HG02885 (cell line): ENCODE measurements around the gene USP34.
"Not testable (repeated sequence)": the region's sequence is repeated elsewhere in the genome, so short reads cannot be mapped to it uniquely, and the experiment has no call there.

Experiments used
- ATAC-seq: cut with Tn5 transposase; IDR thresholded peaks from one replicate; pipeline ENCODE4 v1.9.1; 2021; ENCODE audit warnings: mild to moderate bottlenecking; ENCODE audit not compliant: unreplicated experiment, poor library complexity

Gene USP34

GRCh38 chr2:61465045-61465444 is 5.8 kb downstream of the USP34 start:
- no peak for ATAC-seq

DNA sequence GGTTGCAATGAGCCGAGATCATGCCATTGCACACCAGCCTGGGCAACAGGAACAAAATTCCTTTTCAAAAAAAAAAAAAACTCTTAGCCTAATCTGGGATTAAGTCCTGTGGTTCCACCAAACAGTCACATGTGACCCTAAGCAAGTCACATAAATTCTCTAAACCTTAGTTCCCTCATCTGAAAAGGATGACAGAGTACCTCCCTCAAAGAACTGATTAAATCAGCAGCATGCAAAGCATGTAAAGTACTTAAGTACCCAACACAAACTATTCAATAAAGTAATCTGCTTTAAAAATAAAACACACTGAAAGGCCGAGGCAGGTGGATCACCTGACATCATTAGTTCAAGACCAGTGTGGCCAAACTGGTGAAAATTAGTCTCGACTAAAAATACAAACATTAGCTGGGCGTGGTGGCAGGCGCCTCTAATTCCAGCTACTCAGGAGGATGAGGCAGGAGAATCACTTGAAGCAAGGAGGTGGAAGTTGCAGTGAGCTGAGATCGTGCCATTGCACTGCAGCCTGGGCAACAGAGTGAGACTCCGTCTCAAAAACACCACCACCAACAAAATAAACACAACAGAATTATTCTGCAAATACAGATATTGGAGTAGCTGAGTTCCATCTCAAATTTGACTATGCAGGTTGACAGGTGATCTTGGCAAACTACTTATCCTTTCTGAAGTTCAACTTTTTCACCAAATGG is 7.0 kb downstream of the USP34 start:
- peak; percentile 25 for ATAC-seq

DNA sequence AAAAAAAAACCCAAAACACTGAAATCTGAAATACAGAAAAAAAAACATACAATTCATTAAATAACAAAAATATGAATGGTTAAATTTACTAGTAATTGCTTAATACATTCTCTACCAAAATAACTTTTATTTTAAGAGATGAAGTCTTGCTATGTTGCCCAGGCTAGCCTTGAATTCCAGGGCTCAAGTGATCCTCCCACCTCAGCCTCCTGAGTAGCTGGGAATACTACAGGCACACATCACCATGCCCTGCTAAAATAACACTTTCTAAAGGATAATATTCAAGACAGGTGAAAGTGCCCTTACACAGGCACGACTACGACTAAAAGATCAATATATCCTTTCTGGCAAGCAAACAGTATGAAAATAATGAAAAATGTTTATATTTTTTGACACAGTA is 9.5 kb downstream of the USP34 start:
- no peak for ATAC-seq

GRCh38 chr2:61460163-61460562 is 10.7 kb downstream of the USP34 start:
- ATAC-seq = no peak

GRCh38 chr2:61456746-61457420 is 14.0 kb downstream of the USP34 start:
- no peak for ATAC-seq

- ATAC-seq = no peak
Observed at GRCh38 chr2:61456070-61456745, 14.7 kb downstream of the USP34 start.

DNA sequence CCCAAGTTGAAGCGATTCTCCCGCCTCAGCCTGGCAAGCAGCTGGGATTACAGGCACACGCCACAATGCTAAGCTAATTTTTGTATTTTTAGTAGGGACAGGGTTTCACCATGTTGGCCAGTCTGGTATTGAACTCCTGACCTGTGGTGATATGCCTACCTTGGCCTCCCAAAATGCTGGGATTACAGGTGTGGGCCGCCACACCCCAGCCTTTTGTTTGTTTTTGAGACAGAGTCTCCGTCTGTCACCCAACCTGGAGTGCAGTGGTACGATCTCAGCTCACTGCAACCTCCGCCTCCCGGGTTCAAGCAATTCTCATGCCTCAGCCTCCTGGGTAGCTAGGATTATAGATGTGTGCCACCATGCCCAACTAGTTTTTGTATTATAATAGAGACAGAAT is 15.9 kb downstream of the USP34 start:
- ATAC-seq = not testable (repeated sequence)

DNA sequence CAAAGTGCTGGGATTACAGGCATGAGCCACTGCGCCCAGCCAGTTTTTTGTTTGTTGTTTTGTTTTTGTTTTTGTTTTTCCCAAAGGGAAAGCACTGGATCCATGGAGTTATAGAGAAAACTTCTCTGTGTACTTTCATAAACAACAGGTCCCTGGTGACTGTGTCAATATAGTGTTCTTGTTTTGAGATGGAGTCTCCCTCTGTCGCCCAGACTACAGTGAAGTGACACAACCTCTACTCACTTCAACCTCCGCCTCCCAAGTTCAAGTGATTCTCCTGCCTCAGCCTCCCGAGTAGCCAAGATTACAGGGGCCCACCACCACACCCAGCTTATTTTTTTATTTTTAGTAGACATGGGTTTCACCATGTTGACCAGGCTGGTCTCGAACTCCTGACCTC is 16.5 kb downstream of the USP34 start:
- no peak for ATAC-seq

- ATAC-seq = no peak
Observed at GRCh38 chr2:61452392-61452791, 18.5 kb downstream of the USP34 start.

DNA sequence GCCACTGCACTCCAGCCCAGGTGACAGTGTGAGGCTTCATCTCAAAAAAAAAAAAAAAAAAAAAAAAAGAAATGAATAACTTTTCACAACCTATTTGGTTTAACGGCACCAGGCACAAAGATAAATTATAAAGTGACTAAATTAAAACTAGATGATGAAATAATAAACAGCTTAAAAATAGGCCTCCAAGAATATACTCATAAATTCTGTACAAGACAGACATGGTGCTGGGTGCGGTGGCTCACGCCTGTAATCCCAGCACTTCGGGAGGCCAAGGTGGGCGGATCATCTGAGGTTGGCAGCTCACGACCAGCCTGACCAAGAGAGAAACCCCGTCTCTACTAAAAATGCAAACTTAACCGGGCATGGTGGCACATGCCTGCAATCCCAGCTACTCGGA is 19.7 kb downstream of the USP34 start:
- ATAC-seq = no peak

- no peak for ATAC-seq
Observed at GRCh38 chr2:61450144-61450543, 20.7 kb downstream of the USP34 start.

GRCh38 chr2:61448229-61448628 is 22.7 kb downstream of the USP34 start:
- no peak for ATAC-seq

DNA sequence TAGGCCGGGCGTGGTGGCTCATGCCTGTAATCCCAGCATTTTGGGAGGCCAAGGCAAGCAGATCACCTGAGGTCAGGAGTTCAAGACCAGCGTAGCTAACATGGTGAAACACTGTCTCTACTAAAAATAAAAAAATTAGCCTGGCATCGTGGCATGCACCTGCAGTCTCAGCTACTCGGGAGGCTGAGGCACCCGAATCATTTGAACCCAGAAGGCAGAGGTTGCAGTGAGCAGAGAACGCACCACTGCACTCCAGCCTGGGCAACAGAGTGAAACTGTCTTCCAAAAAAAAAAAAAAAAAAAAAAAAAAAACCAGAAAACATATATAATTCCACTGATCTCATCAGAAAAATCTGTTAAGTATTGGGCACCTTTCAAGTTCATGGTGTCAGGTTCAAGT is 23.9 kb downstream of the USP34 start:
- not testable (repeated sequence) for ATAC-seq

- peak; percentile 79 for ATAC-seq
Observed at GRCh38 chr2:61443342-61444041, 27.4 kb downstream of the USP34 start.

DNA sequence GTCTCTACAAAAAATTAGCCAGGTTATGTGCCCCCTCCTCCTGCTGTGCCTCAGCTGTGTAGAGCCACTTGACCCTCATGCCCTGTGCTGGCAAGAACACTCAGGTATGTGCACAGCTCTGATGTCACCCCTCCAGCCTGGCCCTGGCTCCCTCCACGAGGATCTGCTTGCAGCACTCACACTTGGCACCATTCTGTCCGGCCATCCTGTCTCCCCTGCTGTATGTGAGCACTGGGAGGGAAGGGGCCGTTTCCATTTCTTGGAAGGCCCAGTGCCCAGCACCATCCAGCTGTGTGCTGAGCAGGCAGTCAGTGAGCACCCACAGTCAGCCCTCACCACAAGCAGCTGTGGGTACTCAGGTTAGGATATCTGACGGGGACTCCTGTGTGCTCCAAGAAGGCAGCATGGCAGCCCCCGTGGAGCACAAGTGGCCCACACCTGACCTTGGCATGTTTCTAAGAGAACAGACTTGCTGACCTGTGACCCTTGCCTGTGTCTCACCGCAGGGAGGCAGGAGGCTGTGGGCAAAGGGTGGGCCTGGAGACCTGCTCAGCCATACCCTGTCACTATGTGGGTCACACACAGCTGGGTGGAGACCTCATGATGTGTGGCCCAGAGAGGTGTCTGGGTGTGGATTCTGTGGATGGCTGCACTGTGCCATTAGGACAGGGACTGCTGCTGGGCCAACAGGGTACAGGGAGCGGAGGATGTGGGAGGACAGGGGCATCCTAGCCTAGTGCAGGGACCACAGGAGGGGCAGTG is 31.5 kb downstream of the USP34 start:
- no peak for ATAC-seq

- no peak for ATAC-seq
Observed at GRCh38 chr2:61438670-61439069, 32.2 kb downstream of the USP34 start.

DNA sequence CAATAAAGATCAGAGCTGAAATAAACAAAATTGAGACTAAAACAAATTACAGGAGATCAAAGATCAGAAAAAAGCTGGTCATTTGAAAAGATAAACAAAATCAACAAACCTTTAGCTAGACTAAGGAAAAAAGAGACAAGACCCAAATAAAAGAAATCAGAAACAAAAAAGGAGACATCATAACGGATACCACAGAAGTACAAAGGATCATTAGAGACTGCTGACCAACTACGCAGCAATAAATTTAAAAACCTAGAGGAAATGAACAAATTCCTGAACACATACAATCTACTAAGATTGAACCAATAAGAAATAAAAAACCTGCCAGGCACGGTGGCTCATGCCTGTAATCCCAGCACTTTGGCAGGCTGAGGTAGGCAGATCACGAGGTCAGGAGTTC is 33.7 kb downstream of the USP34 start:
- ATAC-seq = no peak

GRCh38 chr2:61436092-61436491 is 34.8 kb downstream of the USP34 start:
- ATAC-seq = no peak

DNA sequence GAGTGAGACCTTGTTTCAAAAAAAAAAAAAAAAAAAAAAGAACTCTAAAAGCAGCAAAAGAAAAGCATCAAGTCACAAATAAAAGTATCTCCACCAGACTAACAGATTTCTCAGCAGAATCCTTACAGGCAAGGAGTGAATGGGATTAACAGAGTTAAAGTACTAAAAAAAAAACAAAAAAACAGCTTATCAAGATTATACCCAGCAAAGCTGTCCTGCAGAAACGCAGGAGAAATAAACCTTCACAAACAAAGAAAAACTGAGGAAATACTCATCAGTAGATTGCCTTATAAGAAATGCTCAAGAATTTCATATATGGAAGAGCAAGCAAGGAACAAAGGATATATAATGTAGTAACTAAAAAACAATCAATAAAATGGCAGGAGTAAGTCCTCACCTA is 35.6 kb downstream of the USP34 start:
- no peak for ATAC-seq

GRCh38 chr2:61434314-61434713 is 36.6 kb downstream of the USP34 start:
- no peak for ATAC-seq
